Fibroblast of lung (primary cell): ENCODE measurements around the gene RIPOR2.

ENCODE experiments used
- EZH2 ChIP-seq: IDR thresholded peaks from 2 replicates; pipeline ENCODE4 v1.5.1; 2012; ENCODE audit warnings: low read length, control low read depth, mild to moderate bottlenecking; ENCODE audit errors: missing control alignments
- TF ChIP-seq, protein P1 (sequence below), 2 donors: IDR thresholded peaks in 1 of 2; conservative IDR thresholded peaks in 1 of 2; 1 replicate in 1 of 2; 2 replicates in 1 of 2; pipeline ENCODE4 v1.5.1; 2011 to 2012; ENCODE audit warnings: low read length in 2 of 2, control low read depth in 1 of 2, inconsistent platforms in 1 of 2, low read depth in 1 of 2, mild to moderate bottlenecking in 1 of 2

DNA sequence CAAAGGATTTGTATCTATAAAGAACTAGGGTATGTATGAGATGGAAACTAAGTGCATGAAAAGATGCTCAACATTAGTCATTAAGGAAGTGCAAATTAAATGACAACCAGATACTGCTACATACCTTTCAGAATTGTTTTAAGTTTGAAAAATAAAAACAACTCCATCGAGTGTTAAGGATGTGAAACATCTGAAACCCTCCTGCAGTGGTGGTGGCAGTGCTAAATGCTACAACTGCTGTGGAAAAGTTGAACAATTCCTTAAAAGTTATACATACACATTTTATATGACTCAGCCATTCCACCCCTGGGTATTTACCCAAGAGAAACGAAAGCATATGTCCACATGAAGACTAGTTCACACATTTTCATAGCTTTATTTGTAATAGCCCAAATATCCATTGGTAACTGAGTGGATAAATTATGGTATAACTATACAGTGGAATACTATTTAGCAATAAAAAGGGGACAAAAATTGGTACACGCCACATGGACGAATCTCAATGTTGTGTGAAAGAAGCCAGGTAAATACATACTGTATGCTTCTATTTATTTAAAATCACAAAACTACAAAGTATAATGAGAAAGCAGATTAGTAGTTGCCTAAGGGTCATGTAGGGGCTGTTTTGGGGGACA lies 147.6 kb downstream of the RIPOR2 start:
- TF ChIP-seq, protein P1, sequence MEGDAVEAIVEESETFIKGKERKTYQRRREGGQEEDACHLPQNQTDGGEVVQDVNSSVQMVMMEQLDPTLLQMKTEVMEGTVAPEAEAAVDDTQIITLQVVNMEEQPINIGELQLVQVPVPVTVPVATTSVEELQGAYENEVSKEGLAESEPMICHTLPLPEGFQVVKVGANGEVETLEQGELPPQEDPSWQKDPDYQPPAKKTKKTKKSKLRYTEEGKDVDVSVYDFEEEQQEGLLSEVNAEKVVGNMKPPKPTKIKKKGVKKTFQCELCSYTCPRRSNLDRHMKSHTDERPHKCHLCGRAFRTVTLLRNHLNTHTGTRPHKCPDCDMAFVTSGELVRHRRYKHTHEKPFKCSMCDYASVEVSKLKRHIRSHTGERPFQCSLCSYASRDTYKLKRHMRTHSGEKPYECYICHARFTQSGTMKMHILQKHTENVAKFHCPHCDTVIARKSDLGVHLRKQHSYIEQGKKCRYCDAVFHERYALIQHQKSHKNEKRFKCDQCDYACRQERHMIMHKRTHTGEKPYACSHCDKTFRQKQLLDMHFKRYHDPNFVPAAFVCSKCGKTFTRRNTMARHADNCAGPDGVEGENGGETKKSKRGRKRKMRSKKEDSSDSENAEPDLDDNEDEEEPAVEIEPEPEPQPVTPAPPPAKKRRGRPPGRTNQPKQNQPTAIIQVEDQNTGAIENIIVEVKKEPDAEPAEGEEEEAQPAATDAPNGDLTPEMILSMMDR (conservative IDR thresholded peaks at IDR 0.05 in 1 of 2, IDR thresholded peaks at IDR 0.05 in 1 of 2; ENCODE audit: low read depth in 1 of 2, low read length in 2 of 2) = no peak
- no peak for TF ChIP-seq EZH2
